HepG2 (cell line): Measurements from ENCODE around the gene TMEM87B. TPM values are rescaled to one million over a fixed set of nuclear protein-coding genes. Genes with fewer than 3 reads are reported as not detected.

Source experiments
- ATAC-seq: fragments of 200-7000 bp; cut with Tn5 transposase; 3 replicates; pipeline ENCODE4 v1.9.1; 2020; ENCODE audit warnings: mild to moderate bottlenecking, moderate library complexity
- BruUV-seq: library from RNA; stranded (reverse); fragments of 400-500 nt; replicated peaks from 2 replicates; lab custom pipeline; 2021; lab: Mats Ljungman, UMichigan
- CTCF ChIA-PET: fragments of 300-600 bp; formaldehyde crosslinking; extraction: SDS; loops from one replicate; lab custom pipeline; 2021; ENCODE audit warnings: low total read pairs, inconsistent platforms, low intra/inter-chr PET ratio; lab: Yijun Ruan, JAX
- POLR2A ChIA-PET: fragments of 350-600 bp; sonication (Branson Sonifier 250); formaldehyde crosslinking; loops from one replicate; lab custom pipeline; 2020; ENCODE audit warnings: antibody characterized with exemption, inconsistent platforms; lab: Yijun Ruan, JAX
- DNase-seq: peaks from one replicate; pipeline ENCODE4 v3.0.0-alpha.2; 2015; ENCODE audit warnings: low spot score
- FAIRE-seq: peaks from 3 replicates; lab custom pipeline; 2011; peaks lifted over from hg19 to GRCh38; lab: Jason Lieb, UNC
- H2AFZ ChIP-seq: one replicate; pipeline ENCODE4 v1.6.1; 2011; ENCODE audit warnings: low read length, inconsistent platforms
- H3K27ac ChIP-seq: fragments of 300-600 bp; 3 replicates; pipeline ENCODE4 v1.8.0; 2011; ENCODE audit warnings: mixed run types, mild to moderate bottlenecking, mixed read lengths, low read length, inconsistent platforms; ENCODE audit not compliant: insufficient read depth; ENCODE audit errors: extremely low read length
- H3K27me3 ChIP-seq, 2 experiments: fragments of 200-600 bp in 1 of 2; 2 replicates in 1 of 2; 3 replicates in 1 of 2; pipeline versions ENCODE4 v1.6.0 to v1.8.0; 2011; ENCODE audit warnings: low read length in 2 of 2, mild to moderate bottlenecking in 2 of 2, moderate library complexity in 2 of 2, inconsistent platforms in 1 of 2; ENCODE audit not compliant: insufficient read depth in 2 of 2, control insufficient read depth in 1 of 2
- H3K36me3 ChIP-seq, 2 experiments: fragments of 200-600 bp in 1 of 2; replicated peaks in 1 of 2; 2 replicates in 1 of 2; 3 replicates in 1 of 2; pipeline versions ENCODE4 v1.5.1 to v1.8.0; 2011; ENCODE audit warnings: low read length in 2 of 2, inconsistent platforms in 1 of 2; ENCODE audit not compliant: insufficient read depth in 2 of 2, control insufficient read depth in 1 of 2
- H3K4me1 ChIP-seq: 2 replicates; pipeline ENCODE4 v1.5.1; 2012; ENCODE audit warnings: low read length, inconsistent platforms; ENCODE audit not compliant: insufficient read depth
- H3K4me2 ChIP-seq: 2 replicates; pipeline ENCODE4 v1.6.0; 2011; ENCODE audit warnings: low read depth, low read length, inconsistent platforms
- H3K4me3 ChIP-seq, 3 experiments: fragments of 200-600 bp in 1 of 3; sonication (generic), shearing (Covaris generic) in 1 of 3; replicated peaks in 1 of 3; 2 replicates each; pipeline ENCODE4 v1.5.1; 2011 to 2016; ENCODE audit warnings: low read length in 3 of 3, inconsistent platforms in 2 of 3, low read depth in 2 of 3, mild to moderate bottlenecking in 2 of 3, control low read depth in 1 of 3, mixed read lengths in 1 of 3; ENCODE audit not compliant: insufficient read depth in 1 of 3
- H3K79me2 ChIP-seq: one replicate; pipeline ENCODE4 v1.6.1; 2011; ENCODE audit warnings: low read length, inconsistent platforms; ENCODE audit not compliant: insufficient read depth
- H3K9ac ChIP-seq: 2 replicates; pipeline ENCODE4 v1.6.0; 2011; ENCODE audit warnings: mild to moderate bottlenecking, low read depth, low read length, inconsistent platforms; ENCODE audit not compliant: insufficient read depth
- H3K9me3 ChIP-seq: 2 replicates; pipeline ENCODE4 v1.5.1; 2012; ENCODE audit warnings: mild to moderate bottlenecking, low read length
- H4K20me1 ChIP-seq: 2 replicates; pipeline ENCODE4 v1.6.0; 2011; ENCODE audit warnings: inconsistent platforms, mild to moderate bottlenecking, low read length, moderate library complexity; ENCODE audit not compliant: insufficient read depth
- ARNT2 ChIP-seq: sonication (generic); formaldehyde crosslinking; IDR thresholded peaks from 2 replicates; pipeline ENCODE4 v1.8.0; 2022; ENCODE audit warnings: mild to moderate bottlenecking, low read depth, missing genetic modification reagents, moderate library complexity
- BATF2 ChIP-seq: sonication (generic); formaldehyde crosslinking; IDR thresholded peaks from 2 replicates; pipeline ENCODE4 v1.8.0; 2022; ENCODE audit warnings: mild to moderate bottlenecking, missing genetic modification reagents, moderate library complexity
- E2F1 ChIP-seq: sonication (generic); formaldehyde crosslinking; IDR thresholded peaks from 2 replicates; pipeline ENCODE4 v1.5.0; 2020; ENCODE audit warnings: missing genetic modification reagents
- MTF2 ChIP-seq: sonication (generic); formaldehyde crosslinking; IDR thresholded peaks from 2 replicates; pipeline ENCODE4 v1.5.0; 2020; ENCODE audit warnings: missing genetic modification reagents, borderline replicate concordance
- NFATC3 ChIP-seq: sonication (generic); formaldehyde crosslinking; IDR thresholded peaks from 2 replicates; pipeline ENCODE4 v1.5.1; 2020; ENCODE audit warnings: mild to moderate bottlenecking, missing genetic modification reagents
- RBFOX2 ChIP-seq: fragments of 200-400 bp; formaldehyde crosslinking; IDR thresholded peaks from 2 replicates; pipeline ENCODE4 v1.6.1; 2017; ENCODE audit warnings: low read depth, mild to moderate bottlenecking, low read length
- ZBTB44 ChIP-seq: sonication (generic); formaldehyde crosslinking; IDR thresholded peaks from 2 replicates; pipeline ENCODE4 v1.4.0; 2020; ENCODE audit warnings: missing genetic modification reagents
- ZC3H13 ChIP-seq: sonication (generic); formaldehyde crosslinking; IDR thresholded peaks from 2 replicates; pipeline ENCODE4 v1.8.1; 2023; ENCODE audit warnings: mild to moderate bottlenecking, missing genetic modification reagents, moderate library complexity
- ZNF121 ChIP-seq: sonication (generic); formaldehyde crosslinking; IDR thresholded peaks from 2 replicates; pipeline ENCODE4 v1.5.0; 2020; ENCODE audit warnings: mild to moderate bottlenecking, missing genetic modification reagents
- ZNF138 ChIP-seq: sonication (generic); formaldehyde crosslinking; IDR thresholded peaks from 2 replicates; pipeline ENCODE4 v1.5.0; 2020; ENCODE audit warnings: mild to moderate bottlenecking, low read depth, missing genetic modification reagents
- ZNF282 ChIP-seq: fragments of 450-650 bp; IDR thresholded peaks from 2 replicates; pipeline ENCODE4 v1.6.1; 2018; ENCODE audit not compliant: partially characterized antibody
- ZNF549 ChIP-seq: sonication (generic); formaldehyde crosslinking; IDR thresholded peaks from 2 replicates; pipeline ENCODE4 v1.5.0; 2020; ENCODE audit warnings: missing genetic modification reagents
- ZNF629 ChIP-seq: sonication (generic); formaldehyde crosslinking; conservative IDR thresholded peaks from 2 replicates; pipeline ENCODE4 v1.5.0; 2020; ENCODE audit warnings: missing genetic modification reagents
- WGBS: methylation state at CpG from one replicate; pipeline ENCODE4 v1.1.6; 2017; ENCODE audit warnings: low lambda C conversion rate; 5-methylcytosine and 5-hydroxymethylcytosine counted together
- in situ Hi-C: cut with HindIII; loops from 2 replicates; pipeline ENCODE4 v1.10.0; 2017; ENCODE audit warnings: low pct_unique_long_range_greater_than_20kb; ENCODE audit not compliant: extremely low pct_ligation_motif_present
- intact Hi-C: fragments of 100-400 bp; cut with micrococcal nuclease; formaldehyde crosslinking; loops from one replicate; pipeline ENCODE4 v1.10.0; 2022; ENCODE audit not compliant: unreplicated experiment
- polyA plus RNA-seq, 8 experiments: library from polyadenylated mRNA; depleted of rRNA in 3 of 8; stranded (reverse) in 7 of 8; unstranded in 1 of 8; fragments of >200 nt; fragmentation: Illumina TruSeq in 4 of 8; extraction: Trizol in 4 of 8; gene quantifications; 2 replicates each; pipeline versions ENCODE4 v1.2.1 to v1.2.3, GENCODE V29; 2011 to 2016; ENCODE audit warnings: low read depth in 4 of 8, missing spikeins in 1 of 8, mixed read lengths in 1 of 8; ENCODE audit not compliant: insufficient read depth in 1 of 8
- total RNA-seq, 5 experiments: library from RNA; depleted of rRNA; stranded (reverse); fragments of >200 nt; fragmentation: Illumina TruSeq; extraction: Trizol; gene quantifications; 2 replicates each; pipeline ENCODE4 v1.2.3, GENCODE V29; 2016; ENCODE audit warnings: low read depth in 1 of 5

The TMEM87B gene
- total and polyA plus RNA-seq, 2 of the 13 experiments (the other 11 are each of a cell fraction or from before 2014, with no cell fraction given), result 15.1 to 16.2 TPM

- no peak overlapping the region for H2AFZ ChIP-seq
- no peak for ATAC-seq
- FAIRE-seq, result no peak
- no peaks in the 10 kb centered on the region for H3K9me3 ChIP-seq
- no peak overlapping the region for H3K27ac ChIP-seq
- no peak for DNase-seq
- no peak for TF ChIP-seq ZNF138
- peak; percentile 71 for TF ChIP-seq ZC3H13
- peak; percentile 44; the same call in 1 of the 2 replicates for TF ChIP-seq RBFOX2
- H3K27me3 ChIP-seq, result no peaks in the 10 kb centered on the region; a peak in 1 of 5 replicates
- H3K79me2 ChIP-seq, result peaks cover 19% of the 10 kb centered on the region
- peak overlapping the region; percentile 84 to 95 (median 92) for H3K4me3 ChIP-seq
- in situ Hi-C loops (no loop called here), intact Hi-C loops (no loop called here)
- H3K9ac ChIP-seq, result peak overlapping the region; percentile 88
- POLR2A ChIA-PET, result no interaction called here
- no peaks in the 10 kb centered on the region; a peak in 1 of 5 replicates for H3K36me3 ChIP-seq
- H3K4me1 ChIP-seq, result peaks cover 43% of the 10 kb centered on the region
- peak overlapping the region; percentile 95 for H3K4me2 ChIP-seq
- H4K20me1 ChIP-seq, result no peaks in the 10 kb centered on the region
- 57% methylated on average over 3 of the region's 3 CpGs for WGBS
- CTCF ChIA-PET, result no interaction called here
- TSS peak; percentile 68 for BruUV-seq
These were observed 1.5 kb downstream of the TMEM87B start for GRCh38 chr2:112056626-112056987.

- Histone ChIP-seq H3K4me1 (peaks cover 49% of the 10 kb centered on the region), H3K9me3 (no peaks in the 10 kb centered on the region), H4K20me1 (no peaks in the 10 kb centered on the region), H3K4me3 (no peak overlapping the region), H3K79me2 (peaks cover 19% of the 10 kb centered on the region), H3K4me2 (no peak overlapping the region), H2AFZ (no peak overlapping the region), H3K36me3 (peaks cover 3 to 8% of the 10 kb centered on the region in 2 experiments; a peak in 3 of 5 replicates), H3K27me3 (no peaks in the 10 kb centered on the region), H3K9ac (no peak overlapping the region), H3K27ac (no peak overlapping the region)
- FAIRE-seq (no peak), DNase-seq (no peak), ATAC-seq (no peak)
- in situ Hi-C loops, result no loop called here
- WGBS, result 97% methylated on average over 2 of the region's 2 CpGs
- CTCF ChIA-PET, result no interaction called here
- BruUV-seq, result no TSS peak
- POLR2A ChIA-PET, result no interaction called here
- intact Hi-C loops, result no loop called here
- TF ChIP-seq ZNF121 (CRISPR knock-in tag) (no peak), ZNF282 (no peak), ARNT2 (CRISPR knock-in tag) (no peak), MTF2 (no peak), ZBTB44 (CRISPR knock-in tag) (no peak), ZNF629 (CRISPR knock-in tag) (no peak), BATF2 (no peak), NFATC3 (CRISPR knock-in tag) (no peak), E2F1 (CRISPR knock-in tag) (no peak), ZNF549 (no peak)
These were observed 4.6 kb downstream of the TMEM87B start for GRCh38 chr2:112059671-112060070.
